Loucy (cell line): Measurements from ENCODE around the gene SPATA32.
A peak's percentile ranks its signal among the peaks of the same experiment; 100 is the strongest.

Source experiments
- H2AFZ ChIP-seq: fragments of 200-600 bp; sonication (generic); 2 replicates; pipeline ENCODE4 v1.6.0; 2016; ENCODE audit warnings: antibody characterized with exemption, mild to moderate bottlenecking, low read length, moderate library complexity
- H3F3A ChIP-seq: fragments of 200-600 bp; 2 replicates; pipeline ENCODE4 v1.6.0; 2016; ENCODE audit warnings: antibody characterized with exemption, low read depth, mild to moderate bottlenecking
- H3K27me3 ChIP-seq: fragments of 200-600 bp; sonication (generic); 2 replicates; pipeline ENCODE4 v1.6.1; 2014; ENCODE audit warnings: low read length, mild to moderate bottlenecking; ENCODE audit not compliant: insufficient read depth, poor library complexity, severe bottlenecking
- H3K36me3 ChIP-seq: fragments of 200-600 bp; sonication (generic); 2 replicates; pipeline ENCODE4 v1.6.1; 2016; ENCODE audit warnings: low read length; ENCODE audit not compliant: insufficient read depth
- H3K4me1 ChIP-seq: fragments of 200-600 bp; sonication (generic); 2 replicates; pipeline ENCODE4 v1.5.1; 2014; ENCODE audit warnings: low read length, mild to moderate bottlenecking; ENCODE audit not compliant: insufficient read depth, poor library complexity, severe bottlenecking
- H3K4me2 ChIP-seq: fragments of 200-600 bp; sonication (generic); 2 replicates; pipeline ENCODE4 v1.6.0; 2014; ENCODE audit warnings: antibody characterized with exemption, low read length, low read depth, mild to moderate bottlenecking; ENCODE audit not compliant: poor library complexity, severe bottlenecking
- H3K4me3 ChIP-seq: fragments of 200-600 bp; sonication (generic); 2 replicates; pipeline ENCODE4 v1.5.1; 2014; ENCODE audit warnings: low read length, mild to moderate bottlenecking, mixed read lengths; ENCODE audit not compliant: poor library complexity, severe bottlenecking
- H3K79me2 ChIP-seq: fragments of 200-600 bp; sonication (generic); 2 replicates; pipeline ENCODE4 v1.6.1; 2014; ENCODE audit warnings: low read length; ENCODE audit not compliant: insufficient read depth
- H3K9ac ChIP-seq: fragments of 200-600 bp; sonication (generic); 2 replicates; pipeline ENCODE4 v1.6.0; 2014; ENCODE audit warnings: mild to moderate bottlenecking, low read depth, low read length, moderate library complexity; ENCODE audit not compliant: poor library complexity, severe bottlenecking
- H3K9me2 ChIP-seq: fragments of 200-600 bp; sonication (generic); replicated peaks from 2 replicates; pipeline ENCODE4 v1.6.1; 2016; ENCODE audit warnings: low read depth, low read length, mixed read lengths
- H3K9me3 ChIP-seq: fragments of 200-600 bp; sonication (generic); 2 replicates; pipeline ENCODE4 v1.6.1; 2014; ENCODE audit warnings: mild to moderate bottlenecking, antibody characterized with exemption, low read length, low read depth; ENCODE audit not compliant: insufficient read depth
- H4K20me1 ChIP-seq: fragments of 200-600 bp; sonication (generic); 2 replicates; pipeline ENCODE4 v1.6.0; 2014; ENCODE audit warnings: antibody characterized with exemption, low read length, mild to moderate bottlenecking; ENCODE audit not compliant: insufficient read depth, poor library complexity, severe bottlenecking
- EZH2phosphoT487 ChIP-seq: fragments of 200-600 bp; IDR thresholded peaks from 2 replicates; pipeline ENCODE4 v1.6.1; 2018; ENCODE audit warnings: antibody characterized with exemption, mild to moderate bottlenecking, moderate library complexity, borderline replicate concordance
- TF ChIP-seq, protein P1 (sequence below): fragments of 200-600 bp; sonication (generic); conservative IDR thresholded peaks from 2 replicates; pipeline ENCODE4 v1.5.1; 2014; ENCODE audit warnings: mild to moderate bottlenecking, antibody characterized with exemption, low read length

The SPATA32 gene

DNA sequence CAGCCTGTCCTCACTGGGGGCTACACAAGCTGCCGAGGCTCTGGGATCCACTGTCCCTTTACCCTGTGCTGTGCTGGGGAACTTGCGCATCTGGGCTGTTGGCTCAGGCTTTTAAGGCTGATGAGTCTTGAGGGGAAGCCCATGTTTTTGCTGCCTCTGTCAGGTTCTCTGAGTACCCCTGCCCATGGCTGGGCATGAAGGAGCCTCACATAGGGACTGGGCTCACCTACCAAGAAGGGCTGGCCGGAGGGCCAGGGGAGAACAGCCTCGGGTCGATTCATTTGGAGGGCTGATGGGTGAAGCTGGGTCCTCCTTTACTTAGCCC, 25.6 kb downstream of the SPATA32 start:
- Histone ChIP-seq H3K36me3 (peaks cover 86% of the 10 kb centered on the region; the same call in 1 of the 2 replicates), H2AFZ (no peak overlapping the region), H3K4me3 (no peak overlapping the region), H3K4me2 (no peak overlapping the region), H3K27me3 (no peaks in the 10 kb centered on the region), H3K9ac (no peak overlapping the region), H3K4me1 (peaks cover 4% of the 10 kb centered on the region), H4K20me1 (peaks cover 40% of the 10 kb centered on the region), H3K9me2 (no peaks in the 10 kb centered on the region), H3F3A (no peaks in the 10 kb centered on the region), H3K9me3 (no peaks in the 10 kb centered on the region), H3K79me2 (peaks cover 36% of the 10 kb centered on the region)
- TF ChIP-seq, protein P1, sequence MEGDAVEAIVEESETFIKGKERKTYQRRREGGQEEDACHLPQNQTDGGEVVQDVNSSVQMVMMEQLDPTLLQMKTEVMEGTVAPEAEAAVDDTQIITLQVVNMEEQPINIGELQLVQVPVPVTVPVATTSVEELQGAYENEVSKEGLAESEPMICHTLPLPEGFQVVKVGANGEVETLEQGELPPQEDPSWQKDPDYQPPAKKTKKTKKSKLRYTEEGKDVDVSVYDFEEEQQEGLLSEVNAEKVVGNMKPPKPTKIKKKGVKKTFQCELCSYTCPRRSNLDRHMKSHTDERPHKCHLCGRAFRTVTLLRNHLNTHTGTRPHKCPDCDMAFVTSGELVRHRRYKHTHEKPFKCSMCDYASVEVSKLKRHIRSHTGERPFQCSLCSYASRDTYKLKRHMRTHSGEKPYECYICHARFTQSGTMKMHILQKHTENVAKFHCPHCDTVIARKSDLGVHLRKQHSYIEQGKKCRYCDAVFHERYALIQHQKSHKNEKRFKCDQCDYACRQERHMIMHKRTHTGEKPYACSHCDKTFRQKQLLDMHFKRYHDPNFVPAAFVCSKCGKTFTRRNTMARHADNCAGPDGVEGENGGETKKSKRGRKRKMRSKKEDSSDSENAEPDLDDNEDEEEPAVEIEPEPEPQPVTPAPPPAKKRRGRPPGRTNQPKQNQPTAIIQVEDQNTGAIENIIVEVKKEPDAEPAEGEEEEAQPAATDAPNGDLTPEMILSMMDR = no peak
- TF ChIP-seq EZH2phosphoT487 = no peak

DNA sequence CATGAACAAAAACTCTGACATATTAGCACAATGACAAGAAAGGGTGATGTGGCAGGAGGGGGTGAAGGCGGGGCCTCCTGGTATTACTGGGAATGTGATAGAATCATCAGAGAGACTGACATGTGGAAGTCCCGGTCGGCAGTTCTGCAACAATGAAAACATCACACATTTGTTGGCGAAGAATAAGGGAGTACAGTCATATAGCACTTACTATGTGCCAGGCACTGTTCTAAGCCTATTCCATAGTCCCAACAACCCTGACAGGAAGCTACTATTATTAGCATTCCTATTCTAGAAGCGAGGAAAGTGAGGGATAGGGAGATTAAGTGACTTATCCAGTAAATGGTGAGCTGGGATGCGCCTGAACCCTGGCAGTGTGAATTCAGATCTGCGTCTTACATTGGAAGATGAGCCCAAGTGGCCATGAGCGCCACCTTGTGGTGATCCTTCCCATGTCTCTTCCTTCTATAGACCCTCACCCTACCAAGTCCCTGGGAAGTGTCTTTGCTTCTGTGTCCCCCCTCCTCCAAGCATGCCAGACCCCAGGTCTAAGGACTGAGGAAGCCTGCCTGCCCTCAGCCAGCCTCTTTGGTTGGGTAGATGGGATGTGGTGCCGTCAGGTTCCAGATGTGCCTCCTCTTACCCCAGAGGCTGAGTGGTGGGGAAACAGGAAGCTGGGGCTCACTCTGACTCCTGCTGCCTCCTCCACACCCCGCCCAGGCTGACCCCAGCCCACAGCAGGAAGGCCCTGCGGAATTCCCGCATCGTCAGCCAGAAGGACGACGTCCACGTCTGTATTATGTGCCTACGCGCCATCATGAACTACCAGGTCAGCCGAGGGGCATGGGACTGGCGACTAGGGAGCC, 26.2 kb downstream of the SPATA32 start:
- Histone ChIP-seq H3K4me3 (no peak overlapping the region), H2AFZ (no peak overlapping the region), H3K9me3 (no peaks in the 10 kb centered on the region), H3K79me2 (peaks cover 42% of the 10 kb centered on the region), H3K9me2 (no peaks in the 10 kb centered on the region), H3K36me3 (peaks cover 80% of the 10 kb centered on the region; the same call in 1 of the 2 replicates), H3K27me3 (no peaks in the 10 kb centered on the region), H3K4me2 (no peak overlapping the region), H4K20me1 (peaks cover 46% of the 10 kb centered on the region), H3K4me1 (peaks cover 9% of the 10 kb centered on the region), H3F3A (no peaks in the 10 kb centered on the region), H3K9ac (no peak overlapping the region)
- no peak for TF ChIP-seq EZH2phosphoT487
- TF ChIP-seq, protein P1 = peak; percentile 80

- no peak overlapping the region for H2AFZ ChIP-seq
- no peak overlapping the region for H3K9ac ChIP-seq
- no peak overlapping the region for H3K4me2 ChIP-seq
- H3F3A ChIP-seq = no peaks in the 10 kb centered on the region
- H3K9me2 ChIP-seq = no peaks in the 10 kb centered on the region
- no peaks in the 10 kb centered on the region for H3K27me3 ChIP-seq
- peaks cover 73% of the 10 kb centered on the region; the same call in 1 of the 2 replicates for H3K36me3 ChIP-seq
- H3K79me2 ChIP-seq = peaks cover 50% of the 10 kb centered on the region
- H4K20me1 ChIP-seq = peaks cover 54% of the 10 kb centered on the region
- peaks cover 18% of the 10 kb centered on the region for H3K4me1 ChIP-seq
- no peak overlapping the region for H3K4me3 ChIP-seq
- TF ChIP-seq, protein P1 = peak; percentile 67
- TF ChIP-seq EZH2phosphoT487 = no peak
- H3K9me3 ChIP-seq = no peaks in the 10 kb centered on the region
These were observed 27.1 kb downstream of the SPATA32 start for GRCh38 chr17:45234641-45235415.
